SU-DHL-6 (cell line): Measurements from ENCODE around the gene FAM229A.

Source experiments
- CTCF ChIP-seq: fragments of 200-600 bp; sonication (generic); IDR thresholded peaks from one replicate; pipeline ENCODE4 v1.5.1; 2017; ENCODE audit warnings: antibody characterized with exemption, mild to moderate bottlenecking, low read length, moderate library complexity; ENCODE audit not compliant: insufficient read depth, poor library complexity, severe bottlenecking
- EZH2phosphoT487 ChIP-seq: fragments of 200-600 bp; sonication (generic), shearing (Covaris generic); conservative IDR thresholded peaks from 2 replicates; pipeline ENCODE4 v1.6.1; 2018; ENCODE audit warnings: mild to moderate bottlenecking, antibody characterized with exemption, low read length, moderate library complexity, mixed read lengths

- TF ChIP-seq CTCF (no peak), EZH2phosphoT487 (no peak)
Measured at GRCh38 chr1:32372149-32372756, 10.0 kb upstream of the FAM229A start.
